ENCODE measurements around the gene ZFP36L2. TPM values are rescaled to one million over a fixed set of nuclear protein-coding genes. Genes with fewer than 3 reads are reported as not detected.

Gene ZFP36L2
- polyA plus RNA-seq, 1 of the 3 experiments (the other 2 are of a cell fraction), result 18.4 TPM

DNA sequence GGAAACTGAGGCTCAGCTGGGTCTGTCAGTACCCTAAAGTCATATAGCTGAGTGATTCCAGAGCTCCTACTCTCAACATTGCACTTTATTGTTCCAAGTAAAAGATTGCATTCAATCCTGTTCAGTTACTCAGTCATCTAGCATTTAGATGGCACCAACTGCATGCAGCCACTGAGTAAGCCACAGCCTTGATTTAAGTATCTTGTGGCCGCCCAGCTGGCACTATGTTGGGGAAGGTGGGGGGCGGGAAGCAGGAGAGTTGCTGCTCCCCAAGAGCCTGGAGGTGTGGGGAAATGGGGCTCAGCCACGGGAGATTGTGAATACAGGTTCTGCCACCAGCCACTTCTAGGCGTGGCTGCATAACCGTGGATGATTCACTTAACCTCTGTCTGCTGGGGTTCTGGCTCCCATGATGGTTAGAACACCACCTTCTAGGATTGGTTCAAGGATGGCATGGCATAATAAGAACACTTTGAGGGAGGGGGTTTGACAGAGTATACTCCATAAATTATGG lies 17.1 kb downstream of the ZFP36L2 start:
- H3F3A ChIP-seq (replicated peaks; ENCODE audit: insufficient read depth), result no peaks in the 10 kb centered on the region
- no peak overlapping the region for H3K4me2 ChIP-seq
- H3K9ac ChIP-seq, result no peak overlapping the region
- no peak overlapping the region for H2AFZ ChIP-seq (ENCODE audit: low read depth)
- no peak for DNase-seq
- no peaks in the 10 kb centered on the region for H3K4me1 ChIP-seq (ENCODE audit: control insufficient read depth in 1 of 2, insufficient read depth in 2 of 2, low read depth in 1 of 2, low read length in 1 of 2)
- H3K4me3 ChIP-seq (ENCODE audit: low read depth in 2 of 2, low read length in 1 of 2), result no peak overlapping the region
- H3K9me2 ChIP-seq, result no peaks in the 10 kb centered on the region
- POLR2A ChIA-PET, result interaction anchor here (1.1 kb wide), 1 partner anchor 12 kb away, joined by 3 read pairs; no protein-coding TSS in a partner anchor
- TF ChIP-seq RFX5 (IDR thresholded peaks at IDR 0.05; ENCODE audit: low read length) (no peak), MEF2A (IDR thresholded peaks at IDR 0.05; ENCODE audit: borderline replicate concordance, low read depth) (no peak), USF1 (IDR thresholded peaks at IDR 0.05; ENCODE audit: borderline replicate concordance, low read depth) (no peak), SMC3 (IDR thresholded peaks at IDR 0.05; ENCODE audit: low read depth, low read length) (no peak), RAD21 (IDR thresholded peaks at IDR 0.05; ENCODE audit: low read length) (no peak), MAX (IDR thresholded peaks at IDR 0.05; ENCODE audit: low read depth) (no peak)
- TF ChIP-seq, protein P1, sequence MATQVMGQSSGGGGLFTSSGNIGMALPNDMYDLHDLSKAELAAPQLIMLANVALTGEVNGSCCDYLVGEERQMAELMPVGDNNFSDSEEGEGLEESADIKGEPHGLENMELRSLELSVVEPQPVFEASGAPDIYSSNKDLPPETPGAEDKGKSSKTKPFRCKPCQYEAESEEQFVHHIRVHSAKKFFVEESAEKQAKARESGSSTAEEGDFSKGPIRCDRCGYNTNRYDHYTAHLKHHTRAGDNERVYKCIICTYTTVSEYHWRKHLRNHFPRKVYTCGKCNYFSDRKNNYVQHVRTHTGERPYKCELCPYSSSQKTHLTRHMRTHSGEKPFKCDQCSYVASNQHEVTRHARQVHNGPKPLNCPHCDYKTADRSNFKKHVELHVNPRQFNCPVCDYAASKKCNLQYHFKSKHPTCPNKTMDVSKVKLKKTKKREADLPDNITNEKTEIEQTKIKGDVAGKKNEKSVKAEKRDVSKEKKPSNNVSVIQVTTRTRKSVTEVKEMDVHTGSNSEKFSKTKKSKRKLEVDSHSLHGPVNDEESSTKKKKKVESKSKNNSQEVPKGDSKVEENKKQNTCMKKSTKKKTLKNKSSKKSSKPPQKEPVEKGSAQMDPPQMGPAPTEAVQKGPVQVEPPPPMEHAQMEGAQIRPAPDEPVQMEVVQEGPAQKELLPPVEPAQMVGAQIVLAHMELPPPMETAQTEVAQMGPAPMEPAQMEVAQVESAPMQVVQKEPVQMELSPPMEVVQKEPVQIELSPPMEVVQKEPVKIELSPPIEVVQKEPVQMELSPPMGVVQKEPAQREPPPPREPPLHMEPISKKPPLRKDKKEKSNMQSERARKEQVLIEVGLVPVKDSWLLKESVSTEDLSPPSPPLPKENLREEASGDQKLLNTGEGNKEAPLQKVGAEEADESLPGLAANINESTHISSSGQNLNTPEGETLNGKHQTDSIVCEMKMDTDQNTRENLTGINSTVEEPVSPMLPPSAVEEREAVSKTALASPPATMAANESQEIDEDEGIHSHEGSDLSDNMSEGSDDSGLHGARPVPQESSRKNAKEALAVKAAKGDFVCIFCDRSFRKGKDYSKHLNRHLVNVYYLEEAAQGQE (IDR thresholded peaks at IDR 0.05; ENCODE audit: low read depth, low read length), result no peak
- no peaks in the 10 kb centered on the region for H3K27me3 ChIP-seq (ENCODE audit: insufficient read depth)
- CTCF ChIA-PET, result interaction anchor here (1.1 to 4.4 kb wide), 2 partner anchors 8 to 262 kb away, joined by 3 to 22 read pairs; no protein-coding TSS in a partner anchor
- no peaks in the 10 kb centered on the region for H3K79me2 ChIP-seq (ENCODE audit: insufficient read depth)
- H3K27ac ChIP-seq (ENCODE audit: low read depth in 2 of 2, low read length in 1 of 2), result no peak overlapping the region
- no peaks in the 10 kb centered on the region for H3K36me3 ChIP-seq (replicated peaks in 1 of 2; ENCODE audit: control insufficient read depth in 1 of 2, insufficient read depth in 2 of 2, low read length in 1 of 2)
- H3K9me3 ChIP-seq, result no peaks in the 10 kb centered on the region
- 86% methylated on average over 5 of the region's 5 CpGs for whole genome bisulfite sequencing (ENCODE audit: low lambda C conversion rate)
- no peaks in the 10 kb centered on the region for H4K20me1 ChIP-seq (ENCODE audit: insufficient read depth)

GRCh38 chr2:43207553-43208300 lies 18.7 kb downstream of the ZFP36L2 start:
- Histone ChIP-seq H3K9ac (no peak overlapping the region), H3K27ac (ENCODE audit: low read depth in 2 of 2, low read length in 1 of 2) (no peak overlapping the region), H3F3A (replicated peaks; ENCODE audit: insufficient read depth) (no peaks in the 10 kb centered on the region), H2AFZ (ENCODE audit: low read depth) (no peak overlapping the region), H3K27me3 (ENCODE audit: insufficient read depth) (no peaks in the 10 kb centered on the region), H3K4me2 (no peak overlapping the region), H3K4me3 (ENCODE audit: low read depth in 2 of 2, low read length in 1 of 2) (no peak overlapping the region), H4K20me1 (ENCODE audit: insufficient read depth) (no peaks in the 10 kb centered on the region), H3K9me2 (no peaks in the 10 kb centered on the region), H3K4me1 (ENCODE audit: control insufficient read depth in 1 of 2, insufficient read depth in 2 of 2, low read depth in 1 of 2, low read length in 1 of 2) (no peaks in the 10 kb centered on the region; a peak in 1 of 4 replicates), H3K36me3 (replicated peaks in 1 of 2; ENCODE audit: control insufficient read depth in 1 of 2, insufficient read depth in 2 of 2, low read length in 1 of 2) (no peaks in the 10 kb centered on the region), H3K79me2 (ENCODE audit: insufficient read depth) (no peaks in the 10 kb centered on the region), H3K9me3 (no peaks in the 10 kb centered on the region)
- 74% methylated on average over 9 of the region's 9 CpGs for WGBS (ENCODE audit: low lambda C conversion rate)
- ChIA-PET POLR2A (no interaction called here), CTCF (interaction anchor here (1.0 to 4.4 kb wide), 3 partner anchors 10 to 22 kb away, joined by 3 to 22 read pairs (median 3); no protein-coding TSS in a partner anchor)
- DNase-seq, result no peak
- TF ChIP-seq SMC3 (IDR thresholded peaks at IDR 0.05; ENCODE audit: low read depth, low read length) (no peak), ELF1 (IDR thresholded peaks at IDR 0.05) (no peak), TEAD4 (IDR thresholded peaks at IDR 0.05; ENCODE audit: borderline replicate concordance, insufficient read depth) (no peak), FOXM1 (IDR thresholded peaks at IDR 0.05; ENCODE audit: low read depth) (no peak), MEF2A (IDR thresholded peaks at IDR 0.05; ENCODE audit: borderline replicate concordance, low read depth) (no peak), CTCF (IDR thresholded peaks at IDR 0.05) (no peak), RFX5 (IDR thresholded peaks at IDR 0.05; ENCODE audit: low read length) (no peak), GATA2 (CRISPR knock-in tag; IDR thresholded peaks at IDR 0.05) (no peak), USF1 (IDR thresholded peaks at IDR 0.05; ENCODE audit: borderline replicate concordance, low read depth) (no peak)
- TF ChIP-seq, protein P1 (IDR thresholded peaks at IDR 0.05; ENCODE audit: low read depth, low read length), result no peak
